Panc1 (cell line): ENCODE results near the gene MCRIP2. TPM values are rescaled to one million over a fixed set of nuclear protein-coding genes. Genes with fewer than 3 reads are reported as not detected.
A peak's percentile ranks its signal among the peaks of the same experiment; 100 is the strongest.

ENCODE experiments used
- ATAC-seq: fragments of 200-7000 bp; cut with Tn5 transposase; 2 replicates; pipeline ENCODE4 v1.9.1; 2020; ENCODE audit warnings: mild to moderate bottlenecking, moderate library complexity
- BruUV-seq: library from RNA; stranded (reverse); fragments of 400-500 nt; replicated peaks from 2 replicates; lab custom pipeline; 2021; lab: Mats Ljungman, UMichigan
- CTCF ChIA-PET: fragments of 300-600 bp; sonication (Branson Sonifier 250); formaldehyde crosslinking; loops from one replicate; lab custom pipeline; 2022; ENCODE audit warnings: antibody characterized with exemption; lab: Charles Lee
- POLR2A ChIA-PET: fragments of 300-600 bp; sonication (Branson Sonifier 250); formaldehyde crosslinking; loops from one replicate; lab custom pipeline; 2022; ENCODE audit warnings: antibody characterized with exemption; lab: Charles Lee
- DNase-seq: peaks from one replicate; pipeline ENCODE4 v3.0.0-alpha.2; 2010; ENCODE audit warnings: low read depth, low spot score
- H3K27ac ChIP-seq: 2 replicates; pipeline ENCODE4 v1.5.1; 2011; ENCODE audit warnings: mild to moderate bottlenecking, low read length, inconsistent platforms
- H3K27me3 ChIP-seq: fragments of 200-500 bp; sonication (Bioruptor generic); 2 replicates; pipeline ENCODE4 v1.6.0; 2014; ENCODE audit warnings: low read length, inconsistent platforms; ENCODE audit not compliant: control insufficient read depth, insufficient read depth
- H3K36me3 ChIP-seq: fragments of 200-500 bp; sonication (Bioruptor generic); 2 replicates; pipeline ENCODE4 v1.5.1; 2014; ENCODE audit warnings: inconsistent platforms, mild to moderate bottlenecking, low read length, moderate library complexity; ENCODE audit not compliant: control insufficient read depth, insufficient read depth
- H3K4me1 ChIP-seq: 2 replicates; pipeline ENCODE4 v1.5.1; 2011; ENCODE audit warnings: inconsistent platforms, mild to moderate bottlenecking, low read length, moderate library complexity; ENCODE audit not compliant: control insufficient read depth, insufficient read depth
- H3K4me3 ChIP-seq, 2 experiments: 2 replicates each; pipeline ENCODE4 v1.5.1; 2011 to 2012; ENCODE audit warnings: low read depth in 2 of 2, low read length in 2 of 2, mild to moderate bottlenecking in 2 of 2, inconsistent platforms in 1 of 2, moderate library complexity in 1 of 2
- H3K9me3 ChIP-seq: fragments of 200-500 bp; sonication (Bioruptor generic); 2 replicates; pipeline ENCODE4 v1.5.1; 2014; ENCODE audit warnings: low read depth, mild to moderate bottlenecking, inconsistent platforms, low read length, moderate library complexity; ENCODE audit not compliant: control insufficient read depth, insufficient read depth
- CTCF ChIP-seq: fragments of 450-650 bp; IDR thresholded peaks from 2 replicates; pipeline ENCODE4 v1.5.1; 2017; ENCODE audit warnings: mild to moderate bottlenecking
- POLR2AphosphoS5 ChIP-seq: IDR thresholded peaks from 2 replicates; pipeline ENCODE4 v1.6.1; 2012; ENCODE audit warnings: mild to moderate bottlenecking, low read depth, low read length, moderate library complexity
- REST ChIP-seq, 2 experiments: IDR thresholded peaks; 2 replicates each; pipeline ENCODE4 v1.6.1; 2011 to 2012; ENCODE audit warnings: low read depth in 2 of 2, control low read depth in 1 of 2, low read length in 1 of 2, mild to moderate bottlenecking in 1 of 2, moderate library complexity in 1 of 2; ENCODE audit not compliant: insufficient read depth in 1 of 2
- SIN3A ChIP-seq: IDR thresholded peaks from 2 replicates; pipeline ENCODE4 v1.6.1; 2012; ENCODE audit warnings: low read depth, mild to moderate bottlenecking, low read length, moderate library complexity, borderline replicate concordance; ENCODE audit not compliant: insufficient read depth
- TCF7L2 ChIP-seq: IDR thresholded peaks from 2 replicates; pipeline ENCODE4 v1.6.1; 2011; ENCODE audit warnings: mild to moderate bottlenecking, low read depth, low read length, inconsistent platforms
- in situ Hi-C: cut with HindIII; loops from 2 replicates; pipeline ENCODE4 v1.10.0; 2016; ENCODE audit warnings: low sequenced_read_pairs, low pct_unique_long_range_greater_than_20kb
- intact Hi-C: fragments of 100-400 bp; cut with micrococcal nuclease; formaldehyde crosslinking; loops from one replicate; pipeline ENCODE4 v1.10.0; 2022; ENCODE audit not compliant: unreplicated experiment
- total RNA-seq: library from RNA; stranded (reverse); gene quantifications from one replicate; pipeline ENCODE4 v1.2.1, GENCODE V29; 2021; ENCODE audit not compliant: unreplicated experiment

The MCRIP2 gene
- total RNA-seq, 1 experiment from 2014 or later: 91.6 TPM

- intact Hi-C loops: no loop called here
- Histone ChIP-seq H3K4me3 (no peak overlapping the region), H3K36me3 (no peaks in the 10 kb centered on the region), H3K27me3 (no peaks in the 10 kb centered on the region), H3K9me3 (no peaks in the 10 kb centered on the region), H3K27ac (peak overlapping the region; percentile 25; the same call in 1 of the 2 replicates), H3K4me1 (peaks cover 51% of the 10 kb centered on the region)
- BruUV-seq: no TSS peak
- TF ChIP-seq TCF7L2 (no peak), SIN3A (no peak), REST (IDR thresholded peaks at IDR 0.05; ENCODE audit: insufficient read depth in 1 of 2, low read depth in 2 of 2, low read length in 1 of 2) (no peak), POLR2AphosphoS5 (no peak), CTCF (no peak)
- CTCF ChIA-PET: no interaction called here
- DNase-seq: no peak
- no peak for ATAC-seq
- POLR2A ChIA-PET: no interaction called here
- in situ Hi-C loops: no loop called here
These were observed 2.9 kb downstream of the MCRIP2 start for GRCh38 chr16:644556-644955.

GRCh38 chr16:645852-646678 lies 4.4 kb downstream of the MCRIP2 start:
- Histone ChIP-seq H3K9me3 (no peaks in the 10 kb centered on the region), H3K27me3 (no peaks in the 10 kb centered on the region), H3K36me3 (no peaks in the 10 kb centered on the region), H3K27ac (peak overlapping the region; percentile 49), H3K4me3 (no peak overlapping the region), H3K4me1 (peaks cover 47% of the 10 kb centered on the region)
- TF ChIP-seq REST (IDR thresholded peaks at IDR 0.05; ENCODE audit: insufficient read depth in 1 of 2, low read depth in 2 of 2, low read length in 1 of 2) (no peak), CTCF (no peak), SIN3A (no peak), TCF7L2 (no peak), POLR2AphosphoS5 (no peak)
- BruUV-seq: no TSS peak
- in situ Hi-C loops: no loop called here
- ChIA-PET POLR2A (no interaction called here), CTCF (no interaction called here)
- intact Hi-C loops: no loop called here
- ATAC-seq: peak; percentile 4; the same call in 1 of the 2 replicates
- DNase-seq: no peak
